GM15510 (cell line): ENCODE data around the gene SMIM20.

Experiments used
- POLR2A ChIP-seq: IDR thresholded peaks from 3 replicates; pipeline ENCODE4 v1.6.1; 2011; ENCODE audit warnings: borderline replicate concordance; ENCODE audit not compliant: insufficient read length; ENCODE audit errors: extremely low read depth

The SMIM20 gene

GRCh38 chr4:25913056-25913850 is 767 bp upstream of the SMIM20 start:
- no peak for TF ChIP-seq POLR2A

GRCh38 chr4:25914670-25915352 is 791 bp downstream of the SMIM20 start:
- TF ChIP-seq POLR2A, result no peak

- TF ChIP-seq POLR2A, result no peak
Observed at GRCh38 chr4:25915353-25915705, 1.3 kb downstream of the SMIM20 start.

- TF ChIP-seq POLR2A, result no peak
Observed at GRCh38 chr4:25916870-25917269, 2.9 kb downstream of the SMIM20 start.

- TF ChIP-seq POLR2A, result no peak
Observed at GRCh38 chr4:25919676-25920075, 5.7 kb downstream of the SMIM20 start.

GRCh38 chr4:25921922-25922321 is 7.9 kb downstream of the SMIM20 start:
- TF ChIP-seq POLR2A, result no peak

- TF ChIP-seq POLR2A, result no peak
Observed at GRCh38 chr4:25922812-25923369, 8.9 kb downstream of the SMIM20 start.

- no peak for TF ChIP-seq POLR2A
Observed at GRCh38 chr4:25923745-25924144, 9.7 kb downstream of the SMIM20 start.

- TF ChIP-seq POLR2A, result no peak
Observed at GRCh38 chr4:25925486-25926201, 11.6 kb downstream of the SMIM20 start.

- TF ChIP-seq POLR2A, result no peak
Observed at GRCh38 chr4:25926462-25926861, 12.4 kb downstream of the SMIM20 start.

GRCh38 chr4:25927361-25928195 is 13.6 kb downstream of the SMIM20 start:
- no peak for TF ChIP-seq POLR2A

- TF ChIP-seq POLR2A, result no peak
Observed at GRCh38 chr4:25928379-25929297, 14.6 kb downstream of the SMIM20 start.

- no peak for TF ChIP-seq POLR2A
Observed at GRCh38 chr4:25929298-25929686, 15.3 kb downstream of the SMIM20 start.

- TF ChIP-seq POLR2A, result no peak
Observed at GRCh38 chr4:25930731-25931354, 16.8 kb downstream of the SMIM20 start.

- TF ChIP-seq POLR2A, result no peak
Observed at GRCh38 chr4:25936696-25937095, 22.7 kb downstream of the SMIM20 start.
